K562 (cell line): ENCODE results near the gene PTGR3.

ENCODE experiments used
- CBFB ChIP-seq: sonication (generic); formaldehyde crosslinking; IDR thresholded peaks from 2 replicates; pipeline ENCODE4 v1.4.0; 2020; ENCODE audit warnings: mild to moderate bottlenecking, missing genetic modification reagents
- CHD4 ChIP-seq: fragments of 200-600 bp; sonication (generic); IDR thresholded peaks from 3 replicates; pipeline ENCODE4 v1.6.1; 2012; ENCODE audit warnings: low read depth, mild to moderate bottlenecking, mixed read lengths, low read length, inconsistent platforms; ENCODE audit not compliant: insufficient read depth, insufficient replicate concordance, poor library complexity, severe bottlenecking
- CTCF ChIP-seq, 3 experiments: IDR thresholded peaks in 2 of 3; conservative IDR thresholded peaks in 1 of 3; 2 replicates each; pipeline ENCODE4 v1.5.1; 2011 to 2012; ENCODE audit warnings: low read length in 3 of 3, mild to moderate bottlenecking in 3 of 3, control low read depth in 2 of 3, improper control_type of control experiment in 1 of 3, inconsistent platforms in 1 of 3, low read depth in 1 of 3, mixed read lengths in 1 of 3, moderate library complexity in 1 of 3; ENCODE audit not compliant: insufficient read depth in 2 of 3
- GTF2F1 ChIP-seq: IDR thresholded peaks from 2 replicates; pipeline ENCODE4 v1.6.1; 2011; ENCODE audit warnings: low read depth, low read length, improper control_type of control experiment
- ILK ChIP-seq: fragments of 450-650 bp; IDR thresholded peaks from 2 replicates; pipeline ENCODE4 v1.6.1; 2016; ENCODE audit warnings: missing genetic modification characterization, low read depth, mild to moderate bottlenecking, missing compliant biosample characterization, moderate library complexity, borderline replicate concordance
- TFAM ChIP-seq: fragments of 250-450 bp; sonication (Bioruptor Pico); conservative IDR thresholded peaks from 2 replicates; pipeline ENCODE4 v1.5.0; 2021; ENCODE audit warnings: mild to moderate bottlenecking, moderate library complexity
- USF1 ChIP-seq: sonication (generic); formaldehyde crosslinking; IDR thresholded peaks from 2 replicates; pipeline ENCODE4 v1.9.0; 2022; ENCODE audit warnings: mild to moderate bottlenecking, missing genetic modification reagents
- ZNF347 ChIP-seq: fragments of 450-650 bp; formaldehyde crosslinking; IDR thresholded peaks from 2 replicates; pipeline ENCODE4 v1.4.0; 2020; ENCODE audit warnings: low read depth, mild to moderate bottlenecking, moderate library complexity
- ZNF589 ChIP-seq: fragments of 200-800 bp; sonication (Bioruptor generic); IDR thresholded peaks from 2 replicates; pipeline ENCODE4 v1.6.1; 2016; ENCODE audit warnings: low read depth, missing genetic modification characterization, missing compliant biosample characterization
- TF ChIP-seq, protein P1 (sequence below): fragments of 450-650 bp; formaldehyde crosslinking; IDR thresholded peaks from 2 replicates; pipeline ENCODE4 v1.4.0; 2020; ENCODE audit warnings: mild to moderate bottlenecking, mixed read lengths

GRCh38 chr18:75229437-75229836, 20.5 kb upstream of the PTGR3 start:
- no peak for TF ChIP-seq CHD4
- TF ChIP-seq TFAM (CRISPR knock-in tag), result no peak
- no peak for TF ChIP-seq ZNF589 (CRISPR knock-in tag)
- TF ChIP-seq ZNF347 (CRISPR knock-in tag), result no peak
- no peak for TF ChIP-seq ILK (tag)
- TF ChIP-seq CTCF (IDR thresholded peaks at IDR 0.05 in 2 of 3, conservative IDR thresholded peaks at IDR 0.05 in 1 of 3; ENCODE audit: insufficient read depth in 2 of 3, low read depth in 1 of 3, low read length in 3 of 3), result no peak
- TF ChIP-seq CBFB, result no peak
- TF ChIP-seq, protein P1, sequence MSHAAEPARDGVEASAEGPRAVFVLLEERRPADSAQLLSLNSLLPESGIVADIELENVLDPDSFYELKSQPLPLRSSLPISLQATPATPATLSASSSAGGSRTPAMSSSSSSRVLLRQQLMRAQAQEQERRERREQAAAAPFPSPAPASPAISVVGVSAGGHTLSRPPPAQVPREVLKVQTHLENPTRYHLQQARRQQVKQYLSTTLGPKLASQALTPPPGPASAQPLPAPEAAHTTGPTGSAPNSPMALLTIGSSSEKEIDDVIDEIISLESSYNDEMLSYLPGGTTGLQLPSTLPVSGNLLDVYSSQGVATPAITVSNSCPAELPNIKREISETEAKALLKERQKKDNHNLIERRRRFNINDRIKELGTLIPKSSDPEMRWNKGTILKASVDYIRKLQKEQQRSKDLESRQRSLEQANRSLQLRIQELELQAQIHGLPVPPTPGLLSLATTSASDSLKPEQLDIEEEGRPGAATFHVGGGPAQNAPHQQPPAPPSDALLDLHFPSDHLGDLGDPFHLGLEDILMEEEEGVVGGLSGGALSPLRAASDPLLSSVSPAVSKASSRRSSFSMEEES (CRISPR knock-in tag), result no peak
- TF ChIP-seq USF1 (CRISPR knock-in tag), result no peak
- no peak for TF ChIP-seq GTF2F1
